Lung microvascular endothelial cell (primary cell): ENCODE measurements around the gene DAPK3. TPM values are rescaled to one million over a fixed set of nuclear protein-coding genes. Genes with fewer than 3 reads are reported as not detected.
"Not testable (repeated sequence)": the region's sequence is repeated elsewhere in the genome, so short reads cannot be mapped to it uniquely, and the experiment has no call there.

Experiments used
- DNase-seq, 2 donors: peaks; one replicate each; pipeline versions ENCODE4 v3.0.0 to v3.0.0-alpha.2; 2010; ENCODE audit warnings: low read depth in 2 of 2
- total RNA-seq: library from RNA; depleted of rRNA; stranded (reverse); fragments of >200 nt; gene quantifications from 2 replicates; pipeline ENCODE4 v1.2.1, GENCODE V29; 2014

The DAPK3 gene
- total RNA-seq, 1 donor from 2014 or later, result 103 TPM

DNA sequence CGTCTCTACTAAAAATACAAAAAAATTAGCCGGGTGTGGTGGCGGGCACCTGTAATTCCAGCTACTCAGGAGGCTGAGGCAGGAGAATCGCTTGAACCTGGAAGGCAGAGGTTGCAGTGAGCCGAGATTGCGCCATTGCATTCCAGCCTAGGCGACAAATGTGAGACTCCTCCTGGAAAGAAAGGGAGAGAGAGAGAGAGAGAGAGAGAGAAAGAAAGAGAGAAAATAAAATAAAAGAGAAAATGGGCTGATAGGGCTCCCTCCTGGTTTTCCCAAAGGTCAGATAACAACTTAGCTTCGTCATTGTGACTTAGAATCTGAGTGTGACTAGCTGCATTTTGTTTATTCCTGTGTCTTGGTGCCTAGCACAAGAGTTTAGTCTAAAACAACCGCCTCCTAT lies 34.5 kb upstream of the DAPK3 start:
- DNase-seq, result not testable (repeated sequence)

DNA sequence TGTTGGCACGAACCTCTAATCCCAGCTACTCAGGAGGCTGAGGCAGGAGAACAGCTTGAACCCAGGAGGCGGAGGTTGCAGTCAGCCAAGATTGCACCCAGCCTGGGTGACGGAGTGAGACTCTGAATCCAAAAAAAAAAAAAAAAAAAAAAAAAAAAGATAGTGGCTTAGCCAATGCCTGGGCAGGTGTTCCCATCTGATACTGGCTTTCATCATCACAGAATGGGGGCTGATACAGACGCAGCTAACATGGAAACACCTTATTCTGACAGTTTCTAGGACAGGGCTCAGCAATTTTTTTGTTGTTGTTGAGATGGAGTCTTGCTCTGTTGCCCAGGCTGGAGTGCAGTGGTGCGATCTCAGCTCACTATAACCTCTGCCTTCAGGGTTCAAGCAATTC lies 29.9 kb upstream of the DAPK3 start:
- not testable (repeated sequence) for DNase-seq

DNA sequence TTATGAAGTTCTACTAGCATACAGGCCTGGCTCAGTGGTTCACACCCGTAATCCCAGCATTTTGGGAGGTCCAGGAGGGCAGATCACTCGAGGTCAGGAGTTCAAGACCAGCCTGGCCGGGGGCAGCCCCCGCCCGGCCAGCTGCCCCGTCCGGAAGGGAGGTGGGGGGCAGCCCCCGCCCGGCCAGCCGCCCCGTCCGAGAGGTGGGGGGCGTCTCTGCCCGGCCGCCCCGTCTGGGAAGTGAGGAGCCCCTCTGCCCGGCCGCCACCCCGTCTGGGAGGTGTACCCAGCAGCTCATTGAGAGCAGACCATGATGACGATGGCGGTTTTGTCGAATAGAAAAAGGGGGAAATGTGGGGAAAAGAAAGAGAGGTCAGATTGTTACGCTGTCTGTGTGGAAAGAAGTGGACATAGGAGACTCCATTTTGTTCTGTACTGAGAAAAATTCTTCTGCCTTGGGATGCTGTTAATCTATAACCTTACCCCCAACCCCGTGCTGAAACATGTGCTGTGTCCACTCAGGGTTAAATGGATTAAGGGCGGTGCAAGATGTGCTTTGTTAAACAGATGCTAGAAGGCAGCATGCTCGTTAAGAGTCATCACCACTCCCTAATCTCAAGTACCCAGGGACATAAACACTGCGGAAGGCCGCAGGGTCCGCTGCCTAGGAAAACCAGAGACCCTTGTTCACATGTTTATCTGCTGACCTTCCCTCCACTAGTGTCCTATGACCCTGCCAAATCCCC lies 27.9 kb upstream of the DAPK3 start:
- DNase-seq, result not testable (repeated sequence)

DNA sequence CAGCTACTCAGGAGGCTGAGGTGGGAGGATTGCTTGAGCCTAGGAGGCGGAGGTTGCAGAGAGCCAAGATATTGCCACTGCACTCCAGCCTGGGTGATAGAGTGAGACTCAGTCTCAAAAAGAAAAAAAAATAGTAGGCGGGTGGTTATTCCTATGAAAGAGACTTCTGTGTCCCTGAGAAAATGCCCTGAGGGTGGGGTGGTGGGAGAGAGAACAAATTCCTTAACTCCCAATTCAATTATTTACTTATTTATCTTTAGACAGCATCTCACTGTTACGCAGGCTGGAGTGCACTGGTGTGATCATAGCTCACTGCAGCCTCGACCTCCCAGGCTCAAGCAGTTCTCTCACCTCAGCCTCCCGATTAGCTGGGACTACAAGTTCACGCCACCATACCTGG lies 24.7 kb upstream of the DAPK3 start:
- DNase-seq, result no peak

DNA sequence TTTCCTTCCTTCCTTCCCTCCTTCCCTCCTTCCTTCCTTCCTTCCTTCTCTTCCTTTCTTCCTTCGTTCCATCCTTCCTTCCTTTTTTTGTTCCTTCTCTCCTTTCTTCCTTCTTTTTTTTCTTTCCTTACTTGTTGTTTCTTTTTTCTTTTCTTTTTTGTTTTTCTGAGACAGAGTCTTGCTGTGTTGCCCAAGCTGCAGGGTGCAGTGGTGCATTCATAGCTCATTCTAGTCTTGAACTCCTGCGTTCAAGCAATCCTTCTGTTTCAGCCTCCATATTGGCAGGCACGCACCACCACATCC lies 19.9 kb upstream of the DAPK3 start:
- DNase-seq, result no peak

DNA sequence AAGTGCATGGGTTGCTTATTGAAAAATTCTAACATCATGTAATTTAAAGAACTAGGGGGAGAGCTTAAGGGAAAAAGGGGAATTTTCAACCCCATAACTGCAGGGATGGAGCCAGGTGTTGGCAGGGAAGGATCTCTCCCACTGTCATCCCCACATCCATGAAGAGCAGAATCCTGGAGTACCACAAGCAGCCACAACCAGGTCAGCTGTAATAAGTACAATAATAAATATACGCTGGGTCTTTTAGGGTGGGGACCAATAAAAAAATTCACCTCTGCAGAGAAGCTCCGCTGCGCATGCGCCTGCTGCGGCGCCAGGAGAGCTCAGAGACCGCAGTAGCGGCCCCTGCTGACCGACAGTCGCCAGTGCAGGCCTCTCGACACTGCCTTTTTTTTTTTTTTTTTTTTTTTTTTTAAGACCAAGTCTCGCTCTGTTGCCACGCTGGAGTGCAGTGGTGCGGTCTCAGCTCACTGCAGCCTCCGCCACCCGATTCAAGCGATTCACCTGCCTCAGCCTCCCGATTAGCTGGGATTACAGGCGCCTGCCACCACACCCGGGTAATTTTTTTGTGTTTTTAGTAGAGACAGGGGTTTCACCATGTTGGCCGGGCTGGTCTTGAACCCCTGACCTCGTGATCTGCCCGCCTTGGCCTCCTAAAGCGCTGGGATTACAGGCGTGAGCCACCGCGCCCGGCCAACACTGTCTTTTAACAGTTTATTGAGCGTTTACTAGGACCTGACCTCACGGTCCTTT lies 16.9 kb upstream of the DAPK3 start:
- DNase-seq, result peak; percentile 79 to 90

DNA sequence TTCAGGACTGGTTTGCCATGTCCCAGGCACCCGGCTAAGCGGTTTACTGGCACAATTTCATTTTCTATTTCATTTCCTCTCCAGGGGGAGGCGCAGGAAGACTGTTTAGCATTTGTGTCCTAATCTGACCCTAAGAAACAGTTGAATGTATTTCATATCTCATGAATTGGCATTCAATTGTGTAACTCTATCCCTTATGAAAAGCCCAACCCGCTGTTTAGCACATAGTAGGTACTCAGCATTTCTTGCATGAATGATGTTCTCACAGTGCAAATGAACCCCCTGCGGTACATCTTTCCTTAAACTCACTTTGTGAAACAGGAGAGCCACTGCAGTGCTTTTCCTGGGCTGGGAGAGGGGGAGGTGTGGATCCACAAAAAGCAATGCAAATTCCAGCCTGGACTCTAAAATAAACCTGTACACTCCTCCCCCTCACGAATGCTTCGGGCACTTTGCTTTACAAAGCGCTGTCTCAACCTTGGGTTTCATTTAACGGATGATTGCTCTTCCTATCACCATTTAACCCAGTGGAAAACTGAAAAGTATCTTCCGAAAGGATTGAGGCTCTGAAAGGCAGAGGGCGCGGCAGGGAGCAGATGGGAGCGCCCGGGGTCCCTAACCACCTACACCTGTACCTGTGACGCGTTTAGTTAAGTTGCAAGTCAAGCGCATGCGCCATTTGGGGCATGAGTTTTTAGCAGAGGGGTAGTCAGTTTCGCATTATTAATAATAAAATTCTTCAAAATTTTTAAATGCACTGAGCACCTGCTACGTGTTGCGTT lies 15.6 kb upstream of the DAPK3 start:
- peak; percentile 79 to 80 for DNase-seq

DNA sequence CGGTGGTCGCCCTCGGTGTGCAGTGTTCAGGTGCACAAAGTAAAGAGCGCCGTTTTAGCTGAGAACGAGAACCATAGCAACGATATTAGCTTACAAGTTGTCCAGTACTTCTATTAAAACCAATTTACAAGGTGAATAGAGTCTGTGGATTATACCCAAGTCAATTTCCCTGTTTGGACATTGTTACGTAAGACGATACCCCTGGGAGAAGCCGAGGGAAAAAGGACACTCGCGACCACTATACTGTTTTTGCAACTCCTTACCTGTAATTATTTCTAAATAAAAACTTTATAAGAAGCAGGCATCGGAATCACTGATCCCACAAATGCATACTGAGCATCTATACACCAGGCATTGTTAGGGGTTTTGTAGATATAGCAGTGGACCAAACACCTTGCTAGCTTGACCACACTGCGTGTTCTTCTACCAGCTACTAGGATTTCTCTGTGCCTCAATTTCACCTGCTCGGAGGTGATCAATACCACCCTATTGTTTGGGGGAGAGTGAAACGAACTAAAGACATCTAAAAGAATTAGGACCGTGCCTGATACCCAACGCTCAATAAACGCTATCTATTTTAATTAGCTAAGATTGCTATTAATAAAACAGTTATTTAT lies 14.9 kb upstream of the DAPK3 start:
- no peak for DNase-seq

DNA sequence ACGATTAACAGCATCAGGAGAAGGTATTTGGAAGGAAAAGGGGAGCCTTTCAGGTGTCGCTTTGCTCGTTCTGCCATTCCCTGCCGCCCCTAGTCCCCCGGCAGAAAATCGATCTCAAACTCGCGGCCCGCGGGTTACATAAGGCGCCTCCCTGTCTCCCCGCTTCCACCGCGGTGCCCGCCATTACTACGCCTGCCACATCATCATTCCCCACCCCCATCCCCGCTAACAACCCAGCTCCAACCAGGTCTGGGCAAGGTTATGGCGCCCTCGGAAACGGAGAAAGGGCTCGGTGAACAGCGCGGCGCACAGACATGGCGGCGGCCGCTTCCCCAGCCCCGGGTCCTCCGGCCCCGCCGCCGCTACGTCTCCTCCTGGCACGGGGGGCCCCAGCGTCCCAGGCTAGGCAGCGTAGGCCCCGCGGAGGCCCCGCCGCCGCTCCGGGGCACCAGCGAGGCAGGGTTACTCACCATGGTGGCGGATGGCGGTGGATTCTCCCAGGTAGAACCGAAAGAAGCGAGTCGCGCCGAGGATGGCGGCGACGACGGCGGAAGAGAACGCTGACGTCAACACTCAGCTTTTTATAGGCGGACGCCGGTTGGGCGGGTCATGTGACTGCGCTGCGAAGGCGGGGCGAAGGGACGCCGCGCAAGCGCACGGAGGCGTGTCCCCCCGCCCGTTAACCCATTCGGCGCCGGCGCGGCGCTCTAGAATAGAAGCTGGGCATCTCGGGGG lies 14.2 kb upstream of the DAPK3 start, which contains the start of gene EEF2:
EEF2 (minus strand) TSS at position 556 of the 735 bp plus-strand sequence; CDS start at position 473, 83 bp downstream.
- peak; percentile 94 to 95 for DNase-seq

DNA sequence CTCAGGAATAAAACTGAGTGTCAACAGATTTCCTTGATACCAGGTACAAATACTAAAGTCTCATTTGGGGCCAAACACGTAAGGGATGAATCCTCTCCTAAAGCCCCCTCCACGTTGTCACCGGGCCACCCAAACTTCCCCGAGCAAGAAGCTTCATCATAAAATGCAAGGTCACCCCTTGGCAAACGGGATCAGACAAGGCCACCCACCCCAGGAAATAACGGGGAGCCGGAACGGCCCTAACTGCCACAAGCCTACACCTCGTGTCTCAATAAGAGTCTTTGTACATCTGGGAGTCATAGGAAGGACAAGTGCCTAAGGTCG lies 13.6 kb upstream of the DAPK3 start:
- DNase-seq, result no peak

DNA sequence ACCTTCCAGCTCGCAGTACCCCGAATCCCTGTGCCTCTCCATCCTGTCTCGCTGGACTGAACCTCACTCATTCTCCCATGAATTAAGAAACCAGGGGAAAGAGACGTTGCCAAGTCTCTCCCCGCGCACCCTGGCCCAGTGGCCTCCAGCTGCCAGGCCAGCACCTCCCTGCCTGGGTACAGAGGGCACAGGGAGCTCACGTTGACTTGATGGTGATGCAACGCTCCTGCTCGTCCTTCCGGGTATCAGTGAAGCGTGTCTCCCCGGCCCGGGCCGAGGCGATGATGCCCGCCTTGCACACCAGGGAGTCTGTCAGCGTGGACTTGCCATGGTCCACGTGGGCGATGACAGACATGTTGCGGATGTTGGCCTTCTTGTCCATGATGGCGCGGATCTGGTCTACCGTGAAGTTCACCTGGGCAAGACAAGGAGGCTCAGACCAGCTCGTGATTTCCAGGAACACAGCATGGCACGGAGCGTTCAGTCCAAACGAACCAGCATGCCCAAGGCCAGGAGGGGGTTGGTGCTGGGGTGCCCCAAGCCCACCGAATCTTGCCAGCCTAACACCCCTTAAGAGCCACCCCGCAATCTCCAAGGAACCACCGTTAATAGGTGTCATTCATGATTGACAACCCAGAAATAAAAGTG lies 13.2 kb upstream of the DAPK3 start:
- DNase-seq, result peak; percentile 56 to 59

DNA sequence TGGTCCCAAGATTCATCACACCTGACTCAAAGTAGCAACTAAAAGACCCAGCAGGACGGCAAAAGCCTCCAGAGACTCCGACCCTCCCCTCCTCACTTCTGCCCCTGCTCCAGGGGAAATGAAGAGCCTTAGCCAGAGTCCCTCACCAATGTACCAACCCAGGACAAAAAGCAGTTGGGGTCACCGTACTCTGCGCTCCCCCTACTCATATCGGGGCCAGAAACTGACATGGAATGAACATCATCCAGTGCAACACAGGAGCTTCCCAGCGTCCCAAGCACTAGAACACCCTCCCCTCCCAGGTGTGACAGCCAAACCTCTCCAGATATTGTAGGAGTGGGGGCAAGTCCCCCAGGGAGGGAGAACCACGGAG lies 12.6 kb upstream of the DAPK3 start:
- no peak for DNase-seq

DNA sequence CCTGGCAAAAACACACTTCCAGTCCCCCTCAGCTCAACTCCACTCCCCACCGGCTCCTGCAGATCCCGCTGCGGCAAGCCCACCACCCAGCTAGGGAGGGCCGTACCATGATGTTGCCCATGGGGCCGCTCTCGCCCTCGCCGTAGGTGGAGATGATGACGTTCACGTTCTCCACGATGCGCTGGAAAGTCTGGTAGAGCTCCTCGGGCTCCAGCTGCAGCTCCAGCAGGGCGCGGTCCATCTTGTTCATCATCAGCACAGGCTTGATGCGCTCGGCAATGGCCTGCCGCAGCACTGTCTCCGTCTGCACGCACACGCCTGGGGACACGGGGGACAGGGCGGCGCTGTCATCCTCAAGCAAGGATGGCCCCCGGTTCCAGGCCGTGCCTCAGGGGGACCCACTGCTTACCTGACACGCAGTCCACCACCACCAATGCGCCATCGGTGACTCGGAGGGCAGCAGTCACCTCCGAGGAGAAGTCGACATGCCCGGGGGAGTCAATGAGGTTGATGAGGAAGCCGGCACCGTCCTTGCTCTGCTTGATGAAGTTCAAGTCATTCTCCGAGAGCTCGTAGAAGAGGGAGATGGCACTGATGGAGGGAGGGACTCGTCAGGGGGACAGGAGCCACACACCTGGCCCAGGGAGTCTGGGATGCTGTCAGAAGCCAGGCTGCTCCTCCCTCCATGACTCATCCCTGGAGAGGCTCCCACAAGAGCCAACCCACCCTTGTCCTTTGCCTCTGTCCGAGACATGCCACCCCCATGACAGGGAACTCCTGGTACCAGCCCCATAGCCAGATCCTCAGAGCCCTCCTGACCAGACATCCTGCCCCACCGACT lies 12.0 kb upstream of the DAPK3 start:
- peak; percentile 9 to 52 for DNase-seq

DNA sequence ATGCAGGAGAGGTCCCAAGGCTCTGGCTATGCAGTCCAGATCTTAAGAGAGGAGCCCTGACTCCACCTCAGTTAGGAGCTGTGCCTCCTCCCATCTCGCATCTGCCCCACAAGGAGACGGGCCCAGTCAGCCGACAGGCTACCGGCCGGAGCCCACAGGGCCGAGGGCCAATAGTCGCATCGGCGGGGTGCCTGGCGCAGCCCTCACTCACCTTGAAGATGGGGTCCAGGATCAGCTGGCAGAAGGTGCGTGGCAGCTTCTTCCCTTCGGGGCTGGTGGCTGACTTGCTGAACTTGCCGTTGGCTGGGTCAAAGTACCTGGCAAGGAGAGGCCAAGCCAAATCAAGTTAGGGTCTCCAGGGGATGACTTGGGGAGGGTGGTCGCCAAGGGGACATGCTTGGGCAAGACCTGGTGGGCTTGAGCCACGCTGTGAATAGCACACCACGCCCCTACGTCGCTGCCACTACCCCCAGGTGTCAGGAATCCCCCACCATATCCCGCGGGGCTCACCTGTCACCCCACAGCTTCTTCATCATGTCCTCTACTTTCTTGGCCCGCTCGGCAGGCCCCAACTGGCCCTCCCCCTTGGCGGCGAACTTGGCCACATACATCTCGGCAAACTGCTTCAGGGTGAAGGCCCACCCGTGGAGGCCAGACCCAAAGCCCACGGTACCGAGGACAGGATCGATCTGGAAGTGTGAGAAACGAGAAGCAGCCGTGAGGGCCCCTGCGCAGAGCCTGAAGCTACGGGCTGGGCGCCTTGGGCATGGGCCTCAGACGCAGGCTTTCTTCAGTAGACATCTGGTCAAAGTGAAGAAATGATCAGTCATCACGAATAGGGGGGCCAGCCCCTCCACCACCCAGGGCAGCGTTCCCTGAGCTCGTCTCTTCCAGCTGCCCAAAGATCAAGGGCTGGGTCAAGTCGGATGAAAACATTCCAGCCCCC lies 11.1 kb upstream of the DAPK3 start:
- peak; percentile 1 for DNase-seq

DNA sequence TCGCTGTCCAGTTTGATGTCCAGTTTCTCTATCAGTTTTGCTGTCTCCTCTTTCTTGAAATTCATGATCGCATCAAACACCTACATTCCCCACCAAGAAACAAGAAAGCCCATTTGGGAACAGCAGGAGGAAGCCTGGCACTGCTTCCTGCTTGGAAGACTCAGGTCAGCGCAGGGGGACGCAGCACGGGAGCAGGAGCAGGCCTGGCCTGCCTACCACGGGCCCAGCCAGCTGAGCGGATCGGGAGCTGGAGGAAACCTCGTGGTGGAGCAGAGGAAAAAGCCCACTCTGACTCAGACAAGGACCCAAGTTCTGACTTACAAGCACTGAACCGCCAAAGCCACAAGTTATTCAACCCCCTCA lies 10.5 kb upstream of the DAPK3 start:
- peak in 1 of 2 donors; percentile 0 for DNase-seq

DNA sequence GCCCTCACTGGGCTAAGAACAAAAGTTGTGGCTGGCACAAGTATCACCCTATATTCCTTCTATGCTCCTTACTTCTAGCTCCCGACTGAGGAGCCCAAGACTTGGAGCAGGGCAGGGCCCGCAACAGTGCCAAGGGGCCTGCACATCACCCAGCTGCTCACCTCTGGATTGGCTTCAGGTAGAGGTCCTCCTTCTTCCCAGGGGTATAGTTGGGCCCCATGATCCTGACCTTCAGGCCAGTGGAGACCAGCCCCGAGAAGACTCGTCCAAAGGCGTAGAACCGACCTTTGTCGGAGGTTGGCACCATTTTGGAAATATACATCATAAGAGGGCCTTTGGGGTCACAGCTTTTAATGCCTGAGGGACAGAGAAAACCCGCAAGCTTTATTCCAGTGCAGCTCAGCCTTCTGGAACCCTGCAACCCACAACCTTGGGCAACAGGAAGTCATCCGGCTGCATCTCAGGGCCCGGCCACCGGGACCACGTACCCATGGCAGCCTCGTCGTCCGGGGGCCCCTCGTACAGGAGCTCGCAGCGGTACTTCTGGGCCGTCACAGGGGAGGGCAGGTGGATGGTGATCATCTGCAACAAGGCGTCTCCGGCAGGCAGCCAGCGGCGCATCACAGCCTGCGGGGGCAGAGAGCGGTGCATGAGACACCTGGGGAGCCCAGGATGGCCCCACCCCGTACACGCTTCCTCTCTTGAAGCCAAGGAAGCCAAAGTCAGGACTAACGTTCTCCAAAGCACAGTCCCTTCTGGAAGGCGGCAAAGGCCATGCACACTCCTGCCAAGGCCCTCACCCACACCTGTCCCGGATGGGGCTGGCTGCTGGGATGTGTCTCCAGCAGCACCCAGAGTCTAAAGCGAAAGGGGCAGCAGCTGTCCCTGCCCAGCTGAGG lies 9.7 kb upstream of the DAPK3 start:
- peak in 1 of 2 donors; percentile 1 for DNase-seq

DNA sequence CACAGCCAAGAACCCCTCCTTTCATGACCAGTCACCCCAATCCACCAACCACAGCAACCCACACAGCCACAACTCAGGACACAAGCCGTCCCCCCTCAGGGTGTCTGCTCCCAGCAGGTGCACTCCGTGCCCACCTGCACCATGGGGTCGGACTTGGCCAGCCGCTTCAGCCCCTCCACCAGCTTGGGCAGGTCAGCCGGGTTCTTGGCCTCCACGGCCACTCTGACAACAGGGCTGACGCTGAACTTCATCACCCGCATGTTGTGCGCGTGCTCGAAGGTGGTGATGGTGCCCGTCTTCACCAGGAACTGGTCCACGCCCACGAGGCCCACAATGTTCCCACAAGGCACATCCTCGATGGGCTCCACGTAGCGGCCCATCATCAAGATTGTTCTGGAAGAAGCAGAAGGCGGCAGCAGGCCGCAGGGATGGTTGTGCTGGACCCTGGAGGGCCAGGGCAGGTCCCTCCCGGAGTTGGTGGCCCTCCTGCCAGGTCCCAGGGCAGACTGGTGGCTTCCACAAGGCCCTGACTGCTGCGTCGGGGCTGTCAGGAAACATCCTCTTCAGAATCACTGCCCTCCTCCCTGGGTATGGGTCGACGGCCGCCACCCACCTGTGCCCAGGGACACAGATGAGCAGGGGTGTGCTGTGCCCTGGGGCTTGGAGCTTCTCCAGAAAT lies 8.9 kb upstream of the DAPK3 start:
- no peak for DNase-seq
